Hepatocyte (in vitro differentiated cells): ENCODE data around the gene ACP7. TPM values are rescaled to one million over a fixed set of nuclear protein-coding genes. Genes with fewer than 3 reads are reported as not detected.

ENCODE experiments used
- DNase-seq: peaks from one replicate; pipeline ENCODE4 v3.0.0-alpha.2; 2016; ENCODE audit warnings: low spot score
- H2AFZ ChIP-seq: fragments of 200-600 bp; sonication (generic); 2 replicates; pipeline ENCODE4 v1.6.0; 2016; ENCODE audit warnings: antibody characterized with exemption, mild to moderate bottlenecking
- H3K27ac ChIP-seq: fragments of 200-600 bp; sonication (generic); 2 replicates; pipeline ENCODE4 v1.5.1; 2016; ENCODE audit warnings: mild to moderate bottlenecking
- H3K27me3 ChIP-seq: fragments of 200-600 bp; sonication (generic); 2 replicates; pipeline ENCODE4 v1.6.1; 2016
- H3K36me3 ChIP-seq: fragments of 200-600 bp; sonication (generic); replicated peaks from 2 replicates; pipeline ENCODE4 v1.5.1; 2016; ENCODE audit warnings: low read depth; ENCODE audit not compliant: insufficient read depth
- H3K4me1 ChIP-seq: fragments of 200-600 bp; sonication (generic); 2 replicates; pipeline ENCODE4 v1.5.1; 2016; ENCODE audit warnings: mild to moderate bottlenecking, moderate library complexity; ENCODE audit not compliant: insufficient read depth
- H3K4me2 ChIP-seq: fragments of 200-600 bp; sonication (generic); 2 replicates; pipeline ENCODE4 v1.6.0; 2016
- H3K4me3 ChIP-seq: fragments of 200-600 bp; sonication (generic); 2 replicates; pipeline ENCODE4 v1.5.1; 2016; ENCODE audit warnings: mild to moderate bottlenecking
- H3K79me2 ChIP-seq: fragments of 200-600 bp; sonication (generic); 2 replicates; pipeline ENCODE4 v1.6.0; 2017; ENCODE audit warnings: mild to moderate bottlenecking
- H3K9me2 ChIP-seq: fragments of 200-600 bp; sonication (generic); replicated peaks from 2 replicates; pipeline ENCODE4 v1.6.0; 2017; ENCODE audit warnings: mild to moderate bottlenecking; ENCODE audit not compliant: insufficient read depth
- H3K9me3 ChIP-seq: fragments of 200-600 bp; sonication (generic); 2 replicates; pipeline ENCODE4 v1.5.1; 2016; ENCODE audit warnings: low read depth, mild to moderate bottlenecking
- H4K20me1 ChIP-seq: fragments of 200-600 bp; sonication (generic); 2 replicates; pipeline ENCODE4 v1.6.0; 2016; ENCODE audit warnings: mild to moderate bottlenecking; ENCODE audit not compliant: insufficient read depth, poor library complexity, severe bottlenecking
- EZH2 ChIP-seq: fragments of 200-600 bp; sonication (generic); IDR thresholded peaks from 2 replicates; pipeline ENCODE4 v1.6.1; 2016; ENCODE audit warnings: antibody characterized with exemption, mild to moderate bottlenecking, borderline replicate concordance
- EZH2phosphoT487 ChIP-seq: fragments of 200-600 bp; sonication (generic); IDR thresholded peaks from one replicate; pipeline ENCODE4 v1.6.1; 2018; ENCODE audit warnings: antibody characterized with exemption, mild to moderate bottlenecking, low read depth, moderate library complexity; ENCODE audit not compliant: unreplicated experiment, severe bottlenecking
- WGBS: methylation state at CpG from one replicate; pipeline ENCODE4 v1.1.6; 2016; ENCODE audit warnings: low lambda C conversion rate; ENCODE audit errors: missing lambda C conversion rate; 5-methylcytosine and 5-hydroxymethylcytosine counted together
- polyA plus RNA-seq: library from polyadenylated mRNA; unstranded; fragments of >200 nt; fragmentation: Nextera tagmentation; extraction: Ambion mirVana; gene quantifications from 2 replicates; pipeline ENCODE4 v1.2.1, GENCODE V29; 2016
- total RNA-seq: library from RNA; depleted of rRNA; stranded (reverse); fragments of >200 nt; gene quantifications from 2 replicates; pipeline ENCODE4 v1.2.3, GENCODE V29; 2014
- TF ChIP-seq, protein P1 (sequence below): fragments of 200-600 bp; sonication (generic); IDR thresholded peaks from 2 replicates; pipeline ENCODE4 v1.5.1; 2016; ENCODE audit warnings: antibody characterized with exemption, mild to moderate bottlenecking; ENCODE audit not compliant: poor library complexity

Gene ACP7
- total and polyA plus RNA-seq, 2 experiments from 2014 or later = 0.13 to 0.23 TPM

- Histone ChIP-seq H4K20me1 (peaks cover 63% of the 10 kb centered on the region), H2AFZ (no peak overlapping the region), H3K4me2 (peak overlapping the region; percentile 87), H3K36me3 (no peaks in the 10 kb centered on the region), H3K9me3 (no peaks in the 10 kb centered on the region), H3K79me2 (peaks cover 84% of the 10 kb centered on the region), H3K4me1 (peaks cover 60% of the 10 kb centered on the region), H3K27ac (peak overlapping the region; percentile 20), H3K9me2 (no peaks in the 10 kb centered on the region), H3K4me3 (no peak overlapping the region), H3K27me3 (no peaks in the 10 kb centered on the region)
- WGBS = 97% methylated on average over 11 of the region's 11 CpGs
- TF ChIP-seq, protein P1, sequence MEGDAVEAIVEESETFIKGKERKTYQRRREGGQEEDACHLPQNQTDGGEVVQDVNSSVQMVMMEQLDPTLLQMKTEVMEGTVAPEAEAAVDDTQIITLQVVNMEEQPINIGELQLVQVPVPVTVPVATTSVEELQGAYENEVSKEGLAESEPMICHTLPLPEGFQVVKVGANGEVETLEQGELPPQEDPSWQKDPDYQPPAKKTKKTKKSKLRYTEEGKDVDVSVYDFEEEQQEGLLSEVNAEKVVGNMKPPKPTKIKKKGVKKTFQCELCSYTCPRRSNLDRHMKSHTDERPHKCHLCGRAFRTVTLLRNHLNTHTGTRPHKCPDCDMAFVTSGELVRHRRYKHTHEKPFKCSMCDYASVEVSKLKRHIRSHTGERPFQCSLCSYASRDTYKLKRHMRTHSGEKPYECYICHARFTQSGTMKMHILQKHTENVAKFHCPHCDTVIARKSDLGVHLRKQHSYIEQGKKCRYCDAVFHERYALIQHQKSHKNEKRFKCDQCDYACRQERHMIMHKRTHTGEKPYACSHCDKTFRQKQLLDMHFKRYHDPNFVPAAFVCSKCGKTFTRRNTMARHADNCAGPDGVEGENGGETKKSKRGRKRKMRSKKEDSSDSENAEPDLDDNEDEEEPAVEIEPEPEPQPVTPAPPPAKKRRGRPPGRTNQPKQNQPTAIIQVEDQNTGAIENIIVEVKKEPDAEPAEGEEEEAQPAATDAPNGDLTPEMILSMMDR = no peak
- TF ChIP-seq EZH2phosphoT487 (no peak), EZH2 (no peak)
- no peak for DNase-seq
Measured at GRCh38 chr19:39129116-39129515, 44.9 kb downstream of the ACP7 start.

GRCh38 chr19:39130337-39131254, 46.4 kb downstream of the ACP7 start:
- Histone ChIP-seq H3K79me2 (peaks cover 99% of the 10 kb centered on the region), H4K20me1 (peaks cover 71% of the 10 kb centered on the region), H3K27me3 (no peaks in the 10 kb centered on the region), H3K9me2 (no peaks in the 10 kb centered on the region), H3K4me3 (no peak overlapping the region), H3K4me1 (peaks cover 62% of the 10 kb centered on the region), H3K27ac (no peak overlapping the region), H3K9me3 (no peaks in the 10 kb centered on the region), H3K4me2 (no peak overlapping the region), H2AFZ (no peak overlapping the region), H3K36me3 (no peaks in the 10 kb centered on the region)
- 84% methylated on average over 18 of the region's 22 CpGs for WGBS
- TF ChIP-seq, protein P1 = no peak
- no peak for TF ChIP-seq EZH2phosphoT487
- no peak for TF ChIP-seq EZH2
- DNase-seq = no peak

GRCh38 chr19:39131255-39131755, 47.1 kb downstream of the ACP7 start:
- H3K27ac ChIP-seq = no peak overlapping the region
- no peaks in the 10 kb centered on the region for H3K9me3 ChIP-seq
- no peaks in the 10 kb centered on the region for H3K36me3 ChIP-seq
- no peak overlapping the region for H3K4me2 ChIP-seq
- peaks cover 100% of the 10 kb centered on the region for H3K79me2 ChIP-seq
- TF ChIP-seq, protein P1 = no peak
- no peak for TF ChIP-seq EZH2phosphoT487
- TF ChIP-seq EZH2 = no peak
- H3K4me3 ChIP-seq = no peak overlapping the region
- no peak for DNase-seq
- 72% methylated on average over 18 of the region's 18 CpGs for WGBS
- no peaks in the 10 kb centered on the region for H3K27me3 ChIP-seq
- H3K4me1 ChIP-seq = peaks cover 62% of the 10 kb centered on the region
- no peaks in the 10 kb centered on the region for H3K9me2 ChIP-seq
- peaks cover 72% of the 10 kb centered on the region for H4K20me1 ChIP-seq
- no peak overlapping the region for H2AFZ ChIP-seq
